Measurements from ENCODE around the gene GLTP. TPM values are rescaled to one million over a fixed set of nuclear protein-coding genes. Genes with fewer than 3 reads are reported as not detected.

GLTP gene
- total RNA-seq, 4 donors from 2014 or later = 18.3 to 34.0 (median 22.4) TPM

DNA sequence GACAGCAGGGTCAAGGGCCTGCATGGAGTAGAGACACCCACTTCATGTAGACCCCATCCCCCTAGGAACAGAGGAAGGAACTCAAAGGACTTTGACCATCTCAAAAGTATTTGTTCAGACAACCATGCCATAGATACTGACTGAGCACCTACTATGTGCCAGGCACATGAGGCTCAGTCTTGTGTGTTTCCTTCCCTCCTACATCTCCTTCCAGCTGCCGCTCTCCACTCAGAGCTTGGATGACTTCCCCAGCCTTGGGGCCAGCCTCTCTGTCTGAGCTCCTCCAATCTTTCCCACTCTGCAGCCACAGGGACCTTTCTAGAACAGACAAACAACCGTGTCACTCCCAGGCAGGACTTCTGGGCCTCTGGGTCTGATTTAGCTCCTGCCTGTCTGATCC, 49.6 kb downstream of the GLTP start:
- H3K27me3 ChIP-seq = peaks cover 17 to 28% (median 21%) of the 10 kb centered on the region in 3 donors
- ATAC-seq (no peak), DNase-seq (no peak)
- no peaks in the 10 kb centered on the region for H3K9me3 ChIP-seq
- H3K27ac ChIP-seq = no peak overlapping the region
- H3K4me1 ChIP-seq = no peaks in the 10 kb centered on the region
- intact Hi-C loops (cut with DNase I; ENCODE audit: low total_unique reads) = no loop called here
- in situ Hi-C loops (cut with MboI; ENCODE audit: low sequenced_read_pairs in 4 of 4) = no loop called here
- TF ChIP-seq POLR2A (IDR thresholded peaks at IDR 0.05) = no peak
- TF ChIP-seq, protein P1, sequence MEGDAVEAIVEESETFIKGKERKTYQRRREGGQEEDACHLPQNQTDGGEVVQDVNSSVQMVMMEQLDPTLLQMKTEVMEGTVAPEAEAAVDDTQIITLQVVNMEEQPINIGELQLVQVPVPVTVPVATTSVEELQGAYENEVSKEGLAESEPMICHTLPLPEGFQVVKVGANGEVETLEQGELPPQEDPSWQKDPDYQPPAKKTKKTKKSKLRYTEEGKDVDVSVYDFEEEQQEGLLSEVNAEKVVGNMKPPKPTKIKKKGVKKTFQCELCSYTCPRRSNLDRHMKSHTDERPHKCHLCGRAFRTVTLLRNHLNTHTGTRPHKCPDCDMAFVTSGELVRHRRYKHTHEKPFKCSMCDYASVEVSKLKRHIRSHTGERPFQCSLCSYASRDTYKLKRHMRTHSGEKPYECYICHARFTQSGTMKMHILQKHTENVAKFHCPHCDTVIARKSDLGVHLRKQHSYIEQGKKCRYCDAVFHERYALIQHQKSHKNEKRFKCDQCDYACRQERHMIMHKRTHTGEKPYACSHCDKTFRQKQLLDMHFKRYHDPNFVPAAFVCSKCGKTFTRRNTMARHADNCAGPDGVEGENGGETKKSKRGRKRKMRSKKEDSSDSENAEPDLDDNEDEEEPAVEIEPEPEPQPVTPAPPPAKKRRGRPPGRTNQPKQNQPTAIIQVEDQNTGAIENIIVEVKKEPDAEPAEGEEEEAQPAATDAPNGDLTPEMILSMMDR (IDR thresholded peaks at IDR 0.05 in 4 of 5, conservative IDR thresholded peaks at IDR 0.05 in 1 of 5) = no peak
- no peaks in the 10 kb centered on the region for H3K36me3 ChIP-seq
- no peak overlapping the region for H3K4me3 ChIP-seq

DNA sequence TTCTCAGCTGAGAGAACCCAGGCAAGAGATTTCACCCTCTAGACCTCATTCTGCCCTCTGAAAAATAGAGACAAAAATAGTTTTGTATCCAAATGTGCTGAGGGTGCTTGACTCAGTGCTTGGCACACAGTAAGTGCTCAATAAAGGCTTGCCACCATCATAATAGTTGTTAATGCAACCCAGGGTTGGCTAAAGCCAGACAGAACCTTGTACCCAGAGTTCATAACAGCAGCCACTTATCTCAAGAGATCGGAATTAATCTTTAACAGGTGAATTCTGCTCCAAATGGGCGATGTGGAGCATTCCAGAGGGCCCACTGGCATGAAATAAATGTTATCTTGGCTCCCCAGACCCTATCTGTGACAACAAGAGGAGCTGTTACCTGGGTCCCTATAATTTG, 50.1 kb downstream of the GLTP start:
- no peak overlapping the region for H3K4me3 ChIP-seq
- no peak for ATAC-seq
- no peak for DNase-seq
- in situ Hi-C loops (cut with MboI; ENCODE audit: low sequenced_read_pairs in 4 of 4) = no loop called here
- TF ChIP-seq POLR2A (IDR thresholded peaks at IDR 0.05) = no peak
- TF ChIP-seq, protein P1 (IDR thresholded peaks at IDR 0.05 in 4 of 5, conservative IDR thresholded peaks at IDR 0.05 in 1 of 5) = no peak
- no peaks in the 10 kb centered on the region for H3K4me1 ChIP-seq
- H3K27me3 ChIP-seq = peaks cover 17 to 28% (median 21%) of the 10 kb centered on the region in 3 donors
- H3K9me3 ChIP-seq = no peaks in the 10 kb centered on the region
- no peaks in the 10 kb centered on the region for H3K36me3 ChIP-seq
- no peak overlapping the region for H3K27ac ChIP-seq
- intact Hi-C loops (cut with DNase I; ENCODE audit: low total_unique reads) = no loop called here

DNA sequence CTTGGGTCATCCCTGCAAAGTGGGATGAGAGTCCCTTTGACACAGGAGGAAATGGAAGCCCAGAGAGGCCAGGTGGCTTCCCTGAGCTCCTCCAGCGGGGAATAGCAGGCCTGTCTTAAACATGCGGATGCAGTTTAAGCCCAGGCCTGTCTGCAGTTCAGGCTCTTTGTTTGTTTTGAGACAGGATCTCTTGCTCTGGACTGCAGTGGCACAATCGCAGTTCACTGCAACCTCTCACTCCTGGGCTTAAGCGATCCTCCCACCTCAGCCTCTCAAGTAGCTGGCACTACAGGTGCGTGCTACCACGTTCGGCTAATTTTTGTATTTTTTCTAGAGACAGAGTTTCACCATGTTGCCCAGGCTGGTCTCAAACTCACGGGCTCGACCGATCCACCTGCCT, 50.7 kb downstream of the GLTP start:
- Histone ChIP-seq H3K36me3 (no peaks in the 10 kb centered on the region), H3K4me1 (no peaks in the 10 kb centered on the region), H3K27ac (no peak overlapping the region), H3K9me3 (no peaks in the 10 kb centered on the region), H3K4me3 (no peak overlapping the region), H3K27me3 (peaks cover 17 to 28% (median 21%) of the 10 kb centered on the region in 3 donors)
- ATAC-seq (no peak), DNase-seq (no peak)
- intact Hi-C loops (cut with DNase I; ENCODE audit: low total_unique reads) (no loop called here), in situ Hi-C loops (cut with MboI; ENCODE audit: low sequenced_read_pairs in 4 of 4) (no loop called here)
- TF ChIP-seq POLR2A (IDR thresholded peaks at IDR 0.05) = no peak
- TF ChIP-seq, protein P1 (IDR thresholded peaks at IDR 0.05 in 4 of 5, conservative IDR thresholded peaks at IDR 0.05 in 1 of 5) = no peak

DNA sequence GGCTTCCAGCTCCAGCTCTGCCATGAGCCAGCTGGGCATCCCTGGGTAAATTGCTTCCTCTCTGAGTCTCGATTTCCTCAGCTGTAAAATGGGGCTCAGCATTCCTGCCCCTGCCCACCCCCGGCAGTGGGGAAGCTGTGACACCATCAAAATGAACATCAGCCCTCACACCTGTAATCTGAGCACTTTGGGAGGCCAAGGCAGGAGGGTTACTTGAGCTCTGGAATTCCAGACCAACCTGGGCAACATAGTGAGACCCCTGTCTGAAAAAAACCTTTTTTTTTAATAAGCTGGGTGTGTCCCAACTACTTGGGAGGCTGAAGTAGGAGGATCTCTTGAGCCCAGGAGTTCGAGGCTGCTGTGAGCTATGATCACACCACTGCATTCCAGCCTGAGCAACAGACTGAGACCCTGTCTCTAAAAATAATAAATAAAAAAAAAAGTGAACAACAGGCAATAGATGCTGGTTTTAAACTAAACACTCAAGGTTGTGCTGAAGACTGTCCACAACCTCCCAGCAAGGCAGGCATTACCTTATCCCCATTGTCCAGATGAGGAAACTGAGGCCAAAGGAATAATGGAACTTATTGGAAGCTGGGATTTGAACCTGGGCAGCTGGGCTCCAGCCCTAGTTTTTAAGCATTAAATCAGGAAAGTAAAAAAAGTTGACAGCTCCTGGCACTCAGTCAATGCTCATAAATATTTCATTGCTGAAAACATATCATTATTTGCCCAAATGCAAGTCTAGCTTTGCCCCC, 51.4 kb downstream of the GLTP start:
- Histone ChIP-seq H3K4me1 (no peaks in the 10 kb centered on the region), H3K4me3 (no peak overlapping the region), H3K27me3 (peaks cover 17 to 27% (median 20%) of the 10 kb centered on the region in 3 donors), H3K36me3 (no peaks in the 10 kb centered on the region), H3K27ac (no peak overlapping the region), H3K9me3 (no peaks in the 10 kb centered on the region)
- TF ChIP-seq, protein P1 (IDR thresholded peaks at IDR 0.05 in 4 of 5, conservative IDR thresholded peaks at IDR 0.05 in 1 of 5) = no peak
- no peak for TF ChIP-seq POLR2A (IDR thresholded peaks at IDR 0.05)
- in situ Hi-C loops (cut with MboI; ENCODE audit: low sequenced_read_pairs in 4 of 4) = no loop called here
- intact Hi-C loops (cut with DNase I; ENCODE audit: low total_unique reads) = no loop called here
- DNase-seq (no peak), ATAC-seq (no peak)
